ENCODE results near the gene CUBN. TPM values are rescaled to one million over a fixed set of nuclear protein-coding genes. Genes with fewer than 3 reads are reported as not detected.

Gene CUBN
- total RNA-seq, 1 donor from 2014 or later: 0.32 TPM

DNA sequence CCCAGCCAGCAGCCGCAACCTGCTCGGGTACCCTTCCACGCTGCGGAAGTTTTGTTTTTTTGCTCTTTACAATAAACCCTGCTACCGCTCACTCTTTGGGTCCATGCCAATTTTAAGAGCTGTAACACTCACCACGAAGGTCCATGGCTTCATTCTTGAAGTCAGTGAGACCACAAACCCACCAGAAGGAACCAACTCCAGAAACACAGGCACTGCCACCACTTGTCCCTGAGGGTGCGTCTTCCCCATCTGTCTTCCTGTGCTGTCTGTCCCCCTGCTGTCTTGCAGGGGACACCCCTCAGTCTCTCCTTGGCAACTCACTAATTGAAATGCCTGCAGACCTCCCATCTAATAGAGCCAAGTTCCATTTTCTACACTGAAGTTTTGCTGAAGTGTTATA is 263.8 kb downstream of the CUBN start:
- H3K27me3 Mint-ChIP-seq (ENCODE audit: unreplicated experiment): peaks cover 2% of the 10 kb centered on the region
- TF ChIP-seq CTCF (IDR thresholded peaks at IDR 0.05; ENCODE audit: partially characterized antibody, unreplicated experiment): no peak
- no peak for DNase-seq
- H3K9me3 Mint-ChIP-seq (ENCODE audit: unreplicated experiment): peaks cover 3% of the 10 kb centered on the region
- no peak overlapping the region for H3K27ac Mint-ChIP-seq (ENCODE audit: unreplicated experiment)
- H3K4me1 Mint-ChIP-seq (ENCODE audit: low read depth, unreplicated experiment): peaks cover 11% of the 10 kb centered on the region
- H3K4me3 Mint-ChIP-seq (ENCODE audit: unreplicated experiment): no peak overlapping the region
- peaks cover 5% of the 10 kb centered on the region for H3K36me3 Mint-ChIP-seq (ENCODE audit: unreplicated experiment)

GRCh38 chr10:16863766-16864165 is 265.8 kb downstream of the CUBN start:
- Mint-ChIP-seq H3K9me3 (ENCODE audit: unreplicated experiment) (peaks cover 3% of the 10 kb centered on the region), H3K27me3 (ENCODE audit: unreplicated experiment) (peaks cover 2% of the 10 kb centered on the region), H3K36me3 (ENCODE audit: unreplicated experiment) (peaks cover 5% of the 10 kb centered on the region), H3K27ac (ENCODE audit: unreplicated experiment) (no peak overlapping the region), H3K4me3 (ENCODE audit: unreplicated experiment) (no peak overlapping the region), H3K4me1 (ENCODE audit: low read depth, unreplicated experiment) (peaks cover 11% of the 10 kb centered on the region)
- DNase-seq: no peak
- no peak for TF ChIP-seq CTCF (IDR thresholded peaks at IDR 0.05; ENCODE audit: partially characterized antibody, unreplicated experiment)

GRCh38 chr10:16857419-16857818 is 272.2 kb downstream of the CUBN start:
- TF ChIP-seq CTCF (IDR thresholded peaks at IDR 0.05; ENCODE audit: partially characterized antibody, unreplicated experiment): no peak
- peaks cover 1% of the 10 kb centered on the region for H3K9me3 Mint-ChIP-seq (ENCODE audit: unreplicated experiment)
- H3K4me1 Mint-ChIP-seq (ENCODE audit: low read depth, unreplicated experiment): no peaks in the 10 kb centered on the region
- no peak for DNase-seq
- H3K36me3 Mint-ChIP-seq (ENCODE audit: unreplicated experiment): no peaks in the 10 kb centered on the region
- no peaks in the 10 kb centered on the region for H3K27me3 Mint-ChIP-seq (ENCODE audit: unreplicated experiment)
- H3K27ac Mint-ChIP-seq (ENCODE audit: unreplicated experiment): no peak overlapping the region
- H3K4me3 Mint-ChIP-seq (ENCODE audit: unreplicated experiment): no peak overlapping the region

GRCh38 chr10:16856567-16856966 is 273.0 kb downstream of the CUBN start:
- no peaks in the 10 kb centered on the region for H3K36me3 Mint-ChIP-seq (ENCODE audit: unreplicated experiment)
- H3K27me3 Mint-ChIP-seq (ENCODE audit: unreplicated experiment): no peaks in the 10 kb centered on the region
- no peak overlapping the region for H3K4me3 Mint-ChIP-seq (ENCODE audit: unreplicated experiment)
- peaks cover 1% of the 10 kb centered on the region for H3K9me3 Mint-ChIP-seq (ENCODE audit: unreplicated experiment)
- no peak overlapping the region for H3K27ac Mint-ChIP-seq (ENCODE audit: unreplicated experiment)
- no peaks in the 10 kb centered on the region for H3K4me1 Mint-ChIP-seq (ENCODE audit: low read depth, unreplicated experiment)
- no peak for TF ChIP-seq CTCF (IDR thresholded peaks at IDR 0.05; ENCODE audit: partially characterized antibody, unreplicated experiment)
- DNase-seq: no peak

DNA sequence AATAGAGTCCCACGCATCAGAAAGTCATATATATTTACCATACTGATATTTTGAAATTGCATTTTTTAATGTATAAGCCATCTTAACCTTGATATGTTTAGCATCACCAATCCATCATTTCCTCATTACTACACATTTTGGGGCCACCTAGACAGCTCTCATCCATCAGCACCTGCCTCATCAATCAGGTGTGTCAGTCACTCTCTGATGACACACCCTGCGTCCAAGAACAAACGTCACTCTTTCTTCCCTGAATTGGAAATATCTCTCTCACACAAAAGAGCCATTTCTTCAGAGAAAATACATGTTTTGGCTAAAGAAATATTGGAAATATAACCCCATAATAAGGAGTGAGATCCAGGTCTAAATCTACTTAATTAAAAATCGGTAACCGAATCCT is 273.5 kb downstream of the CUBN start:
- Mint-ChIP-seq H3K36me3 (ENCODE audit: unreplicated experiment) (no peaks in the 10 kb centered on the region), H3K27ac (ENCODE audit: unreplicated experiment) (no peak overlapping the region), H3K4me3 (ENCODE audit: unreplicated experiment) (no peak overlapping the region), H3K4me1 (ENCODE audit: low read depth, unreplicated experiment) (no peaks in the 10 kb centered on the region), H3K9me3 (ENCODE audit: unreplicated experiment) (peaks cover 1% of the 10 kb centered on the region), H3K27me3 (ENCODE audit: unreplicated experiment) (no peaks in the 10 kb centered on the region)
- no peak for DNase-seq
- TF ChIP-seq CTCF (IDR thresholded peaks at IDR 0.05; ENCODE audit: partially characterized antibody, unreplicated experiment): no peak
